IMR-90 (cell line): ENCODE results near the gene CYB5RL. TPM values are rescaled to one million over a fixed set of nuclear protein-coding genes. Genes with fewer than 3 reads are reported as not detected.

Experiments used
- ATAC-seq: fragments of 200-7000 bp; cut with Tn5 transposase; 2 replicates; pipeline ENCODE4 v1.9.1; 2020; ENCODE audit warnings: low read depth, mild to moderate bottlenecking, moderate library complexity
- BruUV-seq: library from RNA; stranded (reverse); fragments of 400-500 nt; replicated peaks from 2 replicates; lab custom pipeline; 2021; lab: Mats Ljungman, UMichigan
- CTCF ChIA-PET: fragments of 300-600 bp; formaldehyde crosslinking; extraction: SDS; loops from one replicate; lab custom pipeline; 2021; ENCODE audit warnings: antibody characterized with exemption; lab: Yijun Ruan, JAX
- POLR2A ChIA-PET: fragments of 300-600 bp; sonication (Branson Sonifier 250); formaldehyde crosslinking; loops from one replicate; lab custom pipeline; 2022; ENCODE audit warnings: antibody characterized with exemption; ENCODE audit not compliant: unreplicated experiment; lab: Charles Lee
- DNase-seq: peaks from one replicate; pipeline ENCODE4 v3.0.0; 2013
- H2AFZ ChIP-seq: replicated peaks from 2 replicates; pipeline ENCODE3; 2013; ENCODE audit warnings: low read length, mild to moderate bottlenecking; ENCODE audit not compliant: poor library complexity
- H2AK5ac ChIP-seq: 2 replicates; pipeline ENCODE4 v1.6.1; 2013; ENCODE audit warnings: low read depth, low read length, inconsistent platforms
- H2AK9ac ChIP-seq: replicated peaks from 2 replicates; pipeline ENCODE3; 2013; ENCODE audit warnings: mild to moderate bottlenecking, low read depth, low read length, moderate library complexity; ENCODE audit not compliant: poor library complexity
- H2BK120ac ChIP-seq: 2 replicates; pipeline ENCODE4 v1.6.1; 2013; ENCODE audit warnings: low read depth, low read length, inconsistent platforms
- H2BK15ac ChIP-seq: 3 replicates; pipeline ENCODE4 v1.6.1; 2013; ENCODE audit warnings: low read depth, low read length, inconsistent platforms
- H2BK20ac ChIP-seq: 2 replicates; pipeline ENCODE4 v1.6.1; 2013; ENCODE audit warnings: low read depth, mild to moderate bottlenecking, inconsistent platforms, low read length, moderate library complexity
- H2BK5ac ChIP-seq: 2 replicates; pipeline ENCODE4 v1.6.1; 2013; ENCODE audit warnings: mild to moderate bottlenecking, low read depth, low read length, inconsistent platforms; ENCODE audit not compliant: poor library complexity, severe bottlenecking
- H3K14ac ChIP-seq: replicated peaks from 2 replicates; pipeline ENCODE4 v1.6.1; 2013; ENCODE audit warnings: low read depth, low read length, inconsistent platforms
- H3K18ac ChIP-seq: 2 replicates; pipeline ENCODE4 v1.6.1; 2013; ENCODE audit warnings: low read depth, low read length, control low read depth
- H3K23ac ChIP-seq: 2 replicates; pipeline ENCODE4 v1.6.1; 2013; ENCODE audit warnings: low read depth, low read length, inconsistent platforms
- H3K27ac ChIP-seq: 2 replicates; pipeline ENCODE4 v1.5.1; 2013; ENCODE audit warnings: mild to moderate bottlenecking, control low read depth, low read length; ENCODE audit not compliant: insufficient read depth
- H3K27me3 ChIP-seq: 2 replicates; pipeline ENCODE4 v1.6.1; 2013; ENCODE audit warnings: low read length; ENCODE audit not compliant: control insufficient read depth, insufficient read depth
- H3K36me3 ChIP-seq: 2 replicates; pipeline ENCODE4 v1.6.1; 2013; ENCODE audit warnings: low read length, mixed read lengths; ENCODE audit not compliant: control insufficient read depth, insufficient read depth
- H3K4ac ChIP-seq: 2 replicates; pipeline ENCODE4 v1.6.1; 2013; ENCODE audit warnings: low read depth, low read length, inconsistent platforms
- H3K4me1 ChIP-seq: 2 replicates; pipeline ENCODE4 v1.6.1; 2013; ENCODE audit warnings: low read length, mixed read lengths; ENCODE audit not compliant: control insufficient read depth, insufficient read depth
- H3K4me2 ChIP-seq: 2 replicates; pipeline ENCODE4 v1.6.1; 2013; ENCODE audit warnings: low read depth, mild to moderate bottlenecking, control low read depth, low read length, moderate library complexity
- H3K4me3 ChIP-seq: 2 replicates; pipeline ENCODE4 v1.5.1; 2013; ENCODE audit warnings: low read depth, mild to moderate bottlenecking, control low read depth, low read length, moderate library complexity; ENCODE audit not compliant: insufficient read depth
- H3K56ac ChIP-seq: 2 replicates; pipeline ENCODE4 v1.6.1; 2013; ENCODE audit warnings: low read length, inconsistent platforms; ENCODE audit not compliant: insufficient read depth; ENCODE audit errors: extremely low read depth
- H3K79me1 ChIP-seq, 2 experiments: 2 replicates each; pipeline ENCODE4 v1.6.1; 2013; ENCODE audit warnings: low read length in 2 of 2, inconsistent platforms in 1 of 2, low read depth in 1 of 2
- H3K9ac ChIP-seq: 2 replicates; pipeline ENCODE4 v1.6.1; 2013; ENCODE audit warnings: low read depth, low read length, control low read depth
- H3K9me1 ChIP-seq: 2 replicates; pipeline ENCODE4 v1.6.1; 2013; ENCODE audit warnings: low read length, inconsistent platforms; ENCODE audit not compliant: insufficient read depth
- H3K9me3 ChIP-seq: 2 replicates; pipeline ENCODE4 v1.6.1; 2013; ENCODE audit warnings: low read length; ENCODE audit not compliant: control insufficient read depth, insufficient read depth
- H4K20me1 ChIP-seq: 2 replicates; pipeline ENCODE4 v1.6.1; 2013; ENCODE audit warnings: low read length, inconsistent platforms; ENCODE audit not compliant: insufficient read depth
- H4K5ac ChIP-seq: 2 replicates; pipeline ENCODE4 v1.6.1; 2013; ENCODE audit warnings: mild to moderate bottlenecking, low read depth, low read length, control low read depth
- H4K8ac ChIP-seq, 2 experiments: 2 replicates each; pipeline ENCODE4 v1.6.1; 2013; ENCODE audit warnings: low read depth in 2 of 2, low read length in 2 of 2, control low read depth in 1 of 2, inconsistent platforms in 1 of 2
- H4K91ac ChIP-seq: 2 replicates; pipeline ENCODE4 v1.6.1; 2013; ENCODE audit warnings: low read depth, low read length, inconsistent platforms; ENCODE audit not compliant: insufficient read depth
- BHLHE40 ChIP-seq: fragments of 150-350 bp; IDR thresholded peaks from 2 replicates; pipeline ENCODE4 v1.6.1; 2016; ENCODE audit warnings: mild to moderate bottlenecking, low read depth, low read length
- CEBPB ChIP-seq: IDR thresholded peaks from 2 replicates; pipeline ENCODE4 v1.6.1; 2012; ENCODE audit warnings: low read depth, low read length, improper control_type of control experiment
- CHD1 ChIP-seq: IDR thresholded peaks from 2 replicates; pipeline ENCODE4 v1.6.1; 2012; ENCODE audit warnings: low read depth, low read length, improper control_type of control experiment
- CTCF ChIP-seq: conservative IDR thresholded peaks from 2 replicates; pipeline ENCODE4 v1.5.1; 2012; ENCODE audit warnings: mild to moderate bottlenecking, low read depth, low read length, improper control_type of control experiment
- ELK1 ChIP-seq: fragments of 150-350 bp; IDR thresholded peaks from 2 replicates; pipeline ENCODE4 v1.6.1; 2016; ENCODE audit warnings: low read depth, mild to moderate bottlenecking, low read length, moderate library complexity, borderline replicate concordance
- FOS ChIP-seq: fragments of 150-350 bp; IDR thresholded peaks from 2 replicates; pipeline ENCODE4 v1.6.1; 2016; ENCODE audit warnings: low read depth, low read length
- MAFK ChIP-seq: IDR thresholded peaks from 2 replicates; pipeline ENCODE4 v1.6.1; 2012; ENCODE audit warnings: low read depth, low read length, improper control_type of control experiment
- MAZ ChIP-seq: IDR thresholded peaks from 2 replicates; pipeline ENCODE4 v1.6.1; 2012; ENCODE audit warnings: low read depth, mild to moderate bottlenecking, low read length, improper control_type of control experiment, moderate library complexity, borderline replicate concordance
- MXI1 ChIP-seq: IDR thresholded peaks from 2 replicates; pipeline ENCODE4 v1.6.1; 2012; ENCODE audit warnings: low read depth, mild to moderate bottlenecking, low read length, moderate library complexity, borderline replicate concordance
- POLR2A ChIP-seq: IDR thresholded peaks from 2 replicates; pipeline ENCODE4 v1.6.1; 2012; ENCODE audit warnings: mild to moderate bottlenecking, low read depth, low read length
- RAD21 ChIP-seq: IDR thresholded peaks from 2 replicates; pipeline ENCODE4 v1.6.1; 2012; ENCODE audit warnings: low read length, improper control_type of control experiment
- RCOR1 ChIP-seq: IDR thresholded peaks from 2 replicates; pipeline ENCODE4 v1.6.1; 2012; ENCODE audit warnings: mild to moderate bottlenecking, low read length, improper control_type of control experiment; ENCODE audit not compliant: insufficient replicate concordance
- RFX5 ChIP-seq: IDR thresholded peaks from 2 replicates; pipeline ENCODE4 v1.8.0; 2012; ENCODE audit warnings: low read depth, mild to moderate bottlenecking, low read length, moderate library complexity
- SMC3 ChIP-seq: fragments of 150-350 bp; IDR thresholded peaks from 2 replicates; pipeline ENCODE4 v1.6.1; 2016; ENCODE audit warnings: low read depth, mild to moderate bottlenecking, antibody characterized with exemption, low read length, moderate library complexity
- WGBS, 2 experiments: methylation state at CpG; one replicate each; pipeline versions ENCODE4 v1.1.5 to v1.1.7; 2013; ENCODE audit warnings: missing lambda C conversion rate in 2 of 2; ENCODE audit not compliant: insufficient read length in 1 of 2; ENCODE audit errors: extremely low coverage in 2 of 2; 5-methylcytosine and 5-hydroxymethylcytosine counted together
- dilution Hi-C: fragments of 300-500 bp; cut with HindIII; formaldehyde crosslinking; loops from one replicate; pipeline ENCODE4 v1.14.3; 2018; ENCODE audit warnings: low sequenced_read_pairs; ENCODE audit not compliant: unreplicated experiment
- in situ Hi-C: fragments of 300-500 bp; cut with MboI; formaldehyde crosslinking; loops from 3 replicates; pipeline ENCODE4 v1.14.3; 2019; ENCODE audit warnings: low sequenced_read_pairs, inconsistent platforms, mixed read lengths
- intact Hi-C: fragments of 100-400 bp; cut with micrococcal nuclease; formaldehyde crosslinking; loops from 2 replicates; pipeline ENCODE4 v1.10.0; 2022
- polyA plus RNA-seq, 3 experiments: library from polyadenylated mRNA; depleted of rRNA; stranded (reverse); fragments of >200 nt; gene quantifications; 2 replicates each; pipeline ENCODE4 v1.2.3, GENCODE V29; 2012; ENCODE audit warnings: low replicate concordance in 1 of 3
- total RNA-seq: library from RNA; depleted of rRNA; stranded (reverse); fragments of >200 nt; gene quantifications from 2 replicates; pipeline ENCODE4 v1.2.3, GENCODE V29; 2012
- TF ChIP-seq, protein P1 (sequence below): fragments of 150-350 bp; IDR thresholded peaks from 2 replicates; pipeline ENCODE4 v1.6.1; 2017; ENCODE audit warnings: mild to moderate bottlenecking, antibody characterized with exemption, low read length, low read depth

Gene CYB5RL
- total and polyA plus RNA-seq, 2 of the 4 experiments (the other 2 are of a cell fraction): 3.8 to 4.3 TPM

- no peak overlapping the region for H2BK120ac ChIP-seq
- no peaks in the 10 kb centered on the region for H3K4me1 ChIP-seq
- ATAC-seq: no peak
- H2BK15ac ChIP-seq: no peak overlapping the region
- no peak overlapping the region for H3K18ac ChIP-seq
- WGBS, 2 experiments: 90% methylated on average over 4 of the region's 10 CpGs; no CpG with 5 or more reads in 1 of the 2 experiments
- H2BK5ac ChIP-seq: no peak overlapping the region
- no peak overlapping the region for H3K4ac ChIP-seq
- POLR2A ChIA-PET: no interaction called here
- dilution Hi-C loops (no loop called here), intact Hi-C loops (loop anchor here (2.0 kb wide), 1 partner anchor 27 kb away; no protein-coding TSS in a partner anchor), in situ Hi-C loops (no loop called here)
- no peak overlapping the region for H4K8ac ChIP-seq
- no peaks in the 10 kb centered on the region for H3K79me1 ChIP-seq
- TF ChIP-seq POLR2A: no peak
- TF ChIP-seq RFX5: no peak
- no peak for TF ChIP-seq BHLHE40
- no peak for TF ChIP-seq MAZ
- TF ChIP-seq SMC3: no peak
- TF ChIP-seq ELK1: no peak
- TF ChIP-seq MAFK: no peak
- TF ChIP-seq, protein P1, sequence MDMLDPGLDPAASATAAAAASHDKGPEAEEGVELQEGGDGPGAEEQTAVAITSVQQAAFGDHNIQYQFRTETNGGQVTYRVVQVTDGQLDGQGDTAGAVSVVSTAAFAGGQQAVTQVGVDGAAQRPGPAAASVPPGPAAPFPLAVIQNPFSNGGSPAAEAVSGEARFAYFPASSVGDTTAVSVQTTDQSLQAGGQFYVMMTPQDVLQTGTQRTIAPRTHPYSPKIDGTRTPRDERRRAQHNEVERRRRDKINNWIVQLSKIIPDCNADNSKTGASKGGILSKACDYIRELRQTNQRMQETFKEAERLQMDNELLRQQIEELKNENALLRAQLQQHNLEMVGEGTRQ: no peak
- no peak for TF ChIP-seq RCOR1
- no peak for TF ChIP-seq FOS
- no peak for TF ChIP-seq RAD21
- no peak for TF ChIP-seq CEBPB
- TF ChIP-seq MXI1: no peak
- TF ChIP-seq CHD1: no peak
- TF ChIP-seq CTCF: no peak
- no peak overlapping the region for H3K4me3 ChIP-seq
- no peaks in the 10 kb centered on the region for H3K27me3 ChIP-seq
- no peak overlapping the region for H3K9ac ChIP-seq
- H4K91ac ChIP-seq: no peak overlapping the region
- H3K36me3 ChIP-seq: peaks cover 49% of the 10 kb centered on the region
- H4K5ac ChIP-seq: no peak overlapping the region
- DNase-seq: no peak
- H3K4me2 ChIP-seq: no peak overlapping the region
- H2AK5ac ChIP-seq: no peak overlapping the region
- no peak overlapping the region for H2BK20ac ChIP-seq
- H4K20me1 ChIP-seq: no peaks in the 10 kb centered on the region
- H3K27ac ChIP-seq: no peak overlapping the region
- H3K23ac ChIP-seq: no peak overlapping the region
- H2AK9ac ChIP-seq: no peak overlapping the region
- H3K9me3 ChIP-seq: no peaks in the 10 kb centered on the region
- CTCF ChIA-PET: no interaction called here
- H3K9me1 ChIP-seq: peaks cover 8% of the 10 kb centered on the region; the same call in 1 of the 2 replicates
- BruUV-seq: no TSS peak
- H3K14ac ChIP-seq: no peak overlapping the region
- H3K56ac ChIP-seq: no peak overlapping the region
- H2AFZ ChIP-seq: no peak overlapping the region
Observed at GRCh38 chr1:54237586-54237985, 37.8 kb upstream of the CYB5RL start.
